HepG2 (cell line): ENCODE data around the gene ACOT6. TPM values are rescaled to one million over a fixed set of nuclear protein-coding genes. Genes with fewer than 3 reads are reported as not detected.
A peak's percentile ranks its signal among the peaks of the same experiment; 100 is the strongest.

ENCODE experiments used
- ATAC-seq: fragments of 200-7000 bp; cut with Tn5 transposase; 3 replicates; pipeline ENCODE4 v1.9.1; 2020; ENCODE audit warnings: mild to moderate bottlenecking, moderate library complexity
- BruUV-seq: library from RNA; stranded (reverse); fragments of 400-500 nt; replicated peaks from 2 replicates; lab custom pipeline; 2021; lab: Mats Ljungman, UMichigan
- CTCF ChIA-PET: fragments of 300-600 bp; formaldehyde crosslinking; extraction: SDS; loops from one replicate; lab custom pipeline; 2021; ENCODE audit warnings: low total read pairs, inconsistent platforms, low intra/inter-chr PET ratio; lab: Yijun Ruan, JAX
- POLR2A ChIA-PET: fragments of 350-600 bp; sonication (Branson Sonifier 250); formaldehyde crosslinking; loops from one replicate; lab custom pipeline; 2020; ENCODE audit warnings: antibody characterized with exemption, inconsistent platforms; lab: Yijun Ruan, JAX
- DNase-seq: peaks from one replicate; pipeline ENCODE4 v3.0.0-alpha.2; 2015; ENCODE audit warnings: low spot score
- FAIRE-seq: peaks from 3 replicates; lab custom pipeline; 2011; peaks lifted over from hg19 to GRCh38; lab: Jason Lieb, UNC
- H2AFZ ChIP-seq: one replicate; pipeline ENCODE4 v1.6.1; 2011; ENCODE audit warnings: low read length, inconsistent platforms
- H3K27ac ChIP-seq: fragments of 300-600 bp; 3 replicates; pipeline ENCODE4 v1.8.0; 2011; ENCODE audit warnings: mixed run types, mild to moderate bottlenecking, mixed read lengths, low read length, inconsistent platforms; ENCODE audit not compliant: insufficient read depth; ENCODE audit errors: extremely low read length
- H3K27me3 ChIP-seq, 2 experiments: fragments of 200-600 bp in 1 of 2; 2 replicates in 1 of 2; 3 replicates in 1 of 2; pipeline versions ENCODE4 v1.6.0 to v1.8.0; 2011; ENCODE audit warnings: low read length in 2 of 2, mild to moderate bottlenecking in 2 of 2, moderate library complexity in 2 of 2, inconsistent platforms in 1 of 2; ENCODE audit not compliant: insufficient read depth in 2 of 2, control insufficient read depth in 1 of 2
- H3K36me3 ChIP-seq, 2 experiments: fragments of 200-600 bp in 1 of 2; replicated peaks in 1 of 2; 2 replicates in 1 of 2; 3 replicates in 1 of 2; pipeline versions ENCODE4 v1.5.1 to v1.8.0; 2011; ENCODE audit warnings: low read length in 2 of 2, inconsistent platforms in 1 of 2; ENCODE audit not compliant: insufficient read depth in 2 of 2, control insufficient read depth in 1 of 2
- H3K4me1 ChIP-seq: 2 replicates; pipeline ENCODE4 v1.5.1; 2012; ENCODE audit warnings: low read length, inconsistent platforms; ENCODE audit not compliant: insufficient read depth
- H3K4me2 ChIP-seq: 2 replicates; pipeline ENCODE4 v1.6.0; 2011; ENCODE audit warnings: low read depth, low read length, inconsistent platforms
- H3K4me3 ChIP-seq, 3 experiments: fragments of 200-600 bp in 1 of 3; sonication (generic), shearing (Covaris generic) in 1 of 3; replicated peaks in 1 of 3; 2 replicates each; pipeline ENCODE4 v1.5.1; 2011 to 2016; ENCODE audit warnings: low read length in 3 of 3, inconsistent platforms in 2 of 3, low read depth in 2 of 3, mild to moderate bottlenecking in 2 of 3, control low read depth in 1 of 3, mixed read lengths in 1 of 3; ENCODE audit not compliant: insufficient read depth in 1 of 3
- H3K79me2 ChIP-seq: one replicate; pipeline ENCODE4 v1.6.1; 2011; ENCODE audit warnings: low read length, inconsistent platforms; ENCODE audit not compliant: insufficient read depth
- H3K9ac ChIP-seq: 2 replicates; pipeline ENCODE4 v1.6.0; 2011; ENCODE audit warnings: mild to moderate bottlenecking, low read depth, low read length, inconsistent platforms; ENCODE audit not compliant: insufficient read depth
- H3K9me3 ChIP-seq: 2 replicates; pipeline ENCODE4 v1.5.1; 2012; ENCODE audit warnings: mild to moderate bottlenecking, low read length
- H4K20me1 ChIP-seq: 2 replicates; pipeline ENCODE4 v1.6.0; 2011; ENCODE audit warnings: inconsistent platforms, mild to moderate bottlenecking, low read length, moderate library complexity; ENCODE audit not compliant: insufficient read depth
- FOXP1 ChIP-seq, 2 experiments: fragments of 450-650 bp in 1 of 2; IDR thresholded peaks; 2 replicates each; pipeline ENCODE4 v1.6.1; 2017 to 2018; ENCODE audit warnings: antibody characterized with exemption in 1 of 2
- HCFC1 ChIP-seq: fragments of 150-350 bp; IDR thresholded peaks from 2 replicates; pipeline ENCODE4 v1.6.1; 2014; ENCODE audit warnings: low read depth, low read length
- KLF9 ChIP-seq: IDR thresholded peaks from 2 replicates; pipeline ENCODE4 v1.6.1; 2016; ENCODE audit warnings: low read depth
- MAFF ChIP-seq: IDR thresholded peaks from 2 replicates; pipeline ENCODE4 v1.6.1; 2011; ENCODE audit warnings: low read depth, low read length, improper control_type of control experiment
- MAFK ChIP-seq, 2 experiments: IDR thresholded peaks in 1 of 2; conservative IDR thresholded peaks in 1 of 2; 2 replicates each; pipeline ENCODE4 v1.6.1; 2011; ENCODE audit warnings: improper control_type of control experiment in 2 of 2, low read length in 2 of 2
- PCBP1 ChIP-seq: fragments of 200-400 bp; formaldehyde crosslinking; IDR thresholded peaks from 2 replicates; pipeline ENCODE4 v1.6.1; 2017; ENCODE audit warnings: mild to moderate bottlenecking, low read depth, low read length, borderline replicate concordance
- SMYD3 ChIP-seq: sonication (generic); formaldehyde crosslinking; IDR thresholded peaks from 2 replicates; pipeline ENCODE4 v1.8.1; 2023; ENCODE audit warnings: mild to moderate bottlenecking, missing genetic modification reagents
- TP53 ChIP-seq: sonication (generic); formaldehyde crosslinking; conservative IDR thresholded peaks from 2 replicates; pipeline ENCODE4 v1.4.0; 2020; ENCODE audit warnings: missing genetic modification reagents
- ZNF17 ChIP-seq: sonication (generic); formaldehyde crosslinking; IDR thresholded peaks from 2 replicates; pipeline ENCODE4 v1.5.0; 2020; ENCODE audit warnings: mild to moderate bottlenecking, missing genetic modification reagents
- ZNF20 ChIP-seq: sonication (generic); formaldehyde crosslinking; IDR thresholded peaks from 2 replicates; pipeline ENCODE4 v1.4.0; 2020; ENCODE audit warnings: mild to moderate bottlenecking, moderate library complexity, missing genetic modification reagents
- ZNF274 ChIP-seq: sonication (generic); formaldehyde crosslinking; IDR thresholded peaks from 2 replicates; pipeline ENCODE4 v1.5.1; 2020; ENCODE audit warnings: mild to moderate bottlenecking, missing genetic modification reagents
- ZNF337 ChIP-seq: sonication (generic); formaldehyde crosslinking; IDR thresholded peaks from 2 replicates; pipeline ENCODE4 v1.5.1; 2020; ENCODE audit warnings: missing genetic modification reagents, low read depth, mild to moderate bottlenecking, borderline replicate concordance
- WGBS: methylation state at CpG from one replicate; pipeline ENCODE4 v1.1.6; 2017; ENCODE audit warnings: low lambda C conversion rate; 5-methylcytosine and 5-hydroxymethylcytosine counted together
- in situ Hi-C: cut with HindIII; loops from 2 replicates; pipeline ENCODE4 v1.10.0; 2017; ENCODE audit warnings: low pct_unique_long_range_greater_than_20kb; ENCODE audit not compliant: extremely low pct_ligation_motif_present
- intact Hi-C: fragments of 100-400 bp; cut with micrococcal nuclease; formaldehyde crosslinking; loops from one replicate; pipeline ENCODE4 v1.10.0; 2022; ENCODE audit not compliant: unreplicated experiment
- polyA plus RNA-seq, 8 experiments: library from polyadenylated mRNA; depleted of rRNA in 3 of 8; stranded (reverse) in 7 of 8; unstranded in 1 of 8; fragments of >200 nt; fragmentation: Illumina TruSeq in 4 of 8; extraction: Trizol in 4 of 8; gene quantifications; 2 replicates each; pipeline versions ENCODE4 v1.2.1 to v1.2.3, GENCODE V29; 2011 to 2016; ENCODE audit warnings: low read depth in 4 of 8, missing spikeins in 1 of 8, mixed read lengths in 1 of 8; ENCODE audit not compliant: insufficient read depth in 1 of 8
- total RNA-seq, 5 experiments: library from RNA; depleted of rRNA; stranded (reverse); fragments of >200 nt; fragmentation: Illumina TruSeq; extraction: Trizol; gene quantifications; 2 replicates each; pipeline ENCODE4 v1.2.3, GENCODE V29; 2016; ENCODE audit warnings: low read depth in 1 of 5
- TF ChIP-seq, protein P1 (sequence below): sonication (generic); formaldehyde crosslinking; IDR thresholded peaks from 2 replicates; pipeline ENCODE4 v1.5.0; 2020; ENCODE audit warnings: missing genetic modification reagents, mild to moderate bottlenecking, borderline replicate concordance
- TF ChIP-seq, protein P2 (sequence below): sonication (generic); formaldehyde crosslinking; IDR thresholded peaks from 2 replicates; pipeline ENCODE4 v1.4.0; 2020; ENCODE audit warnings: missing genetic modification reagents
- TF ChIP-seq, protein P3 (sequence below): fragments of 450-650 bp; IDR thresholded peaks from 2 replicates; pipeline ENCODE4 v1.6.1; 2017; ENCODE audit warnings: mild to moderate bottlenecking
- TF ChIP-seq, protein P4 (sequence below): sonication (generic); formaldehyde crosslinking; IDR thresholded peaks from 2 replicates; pipeline ENCODE4 v1.5.0; 2020; ENCODE audit warnings: missing genetic modification reagents

Gene ACOT6
- total and polyA plus RNA-seq, 2 of the 13 experiments (the other 11 are each of a cell fraction or from before 2014, with no cell fraction given) = 0.15 to 0.27 TPM

DNA sequence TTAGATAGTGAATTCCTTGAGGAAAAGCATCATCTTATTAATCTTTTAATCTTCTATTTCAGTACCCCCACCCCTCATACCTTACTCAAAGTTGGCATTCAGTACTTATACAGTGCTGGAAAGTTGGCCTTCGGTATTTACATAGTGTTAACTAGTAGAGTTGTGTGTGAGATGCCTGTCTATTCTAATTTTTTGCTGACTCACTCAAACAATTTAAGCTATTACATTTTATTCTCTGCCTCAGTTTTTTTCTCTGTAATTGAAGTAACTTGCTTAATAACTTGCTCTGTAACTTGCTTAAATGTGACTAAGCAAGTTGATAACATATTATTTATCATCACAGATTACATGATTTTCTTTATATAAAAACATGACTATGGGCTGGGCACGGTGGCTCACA is 52.8 kb downstream of the ACOT6 start (continued):
- TF ChIP-seq PCBP1 (no peak), KLF9 (CRISPR knock-in tag) (no peak), SMYD3 (CRISPR knock-in tag) (no peak), ZNF337 (CRISPR knock-in tag) (no peak), ZNF274 (CRISPR knock-in tag) (no peak), ZNF20 (no peak), MAFK (conservative IDR thresholded peaks at IDR 0.05 in 1 of 2, IDR thresholded peaks at IDR 0.05 in 1 of 2; ENCODE audit: low read length in 2 of 2) (peak; percentile 84 to 87)
- TF ChIP-seq, protein P1, sequence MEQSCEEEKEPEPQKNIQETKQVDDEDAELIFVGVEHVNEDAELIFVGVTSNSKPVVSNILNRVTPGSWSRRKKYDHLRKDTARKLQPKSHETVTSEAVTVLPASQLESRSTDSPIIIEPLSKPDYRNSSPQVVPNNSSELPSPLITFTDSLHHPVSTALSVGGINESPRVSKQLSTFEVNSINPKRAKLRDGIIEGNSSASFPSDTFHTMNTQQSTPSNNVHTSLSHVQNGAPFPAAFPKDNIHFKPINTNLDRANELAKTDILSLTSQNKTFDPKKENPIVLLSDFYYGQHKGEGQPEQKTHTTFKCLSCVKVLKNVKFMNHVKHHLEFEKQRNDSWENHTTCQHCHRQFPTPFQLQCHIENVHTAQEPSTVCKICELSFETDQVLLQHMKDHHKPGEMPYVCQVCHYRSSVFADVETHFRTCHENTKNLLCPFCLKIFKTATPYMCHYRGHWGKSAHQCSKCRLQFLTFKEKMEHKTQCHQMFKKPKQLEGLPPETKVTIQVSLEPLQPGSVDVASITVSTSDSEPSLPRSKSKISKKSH (CRISPR knock-in tag) = no peak
- TF ChIP-seq, protein P2, sequence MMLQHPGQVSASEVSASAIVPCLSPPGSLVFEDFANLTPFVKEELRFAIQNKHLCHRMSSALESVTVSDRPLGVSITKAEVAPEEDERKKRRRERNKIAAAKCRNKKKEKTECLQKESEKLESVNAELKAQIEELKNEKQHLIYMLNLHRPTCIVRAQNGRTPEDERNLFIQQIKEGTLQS (CRISPR knock-in tag) = no peak

DNA sequence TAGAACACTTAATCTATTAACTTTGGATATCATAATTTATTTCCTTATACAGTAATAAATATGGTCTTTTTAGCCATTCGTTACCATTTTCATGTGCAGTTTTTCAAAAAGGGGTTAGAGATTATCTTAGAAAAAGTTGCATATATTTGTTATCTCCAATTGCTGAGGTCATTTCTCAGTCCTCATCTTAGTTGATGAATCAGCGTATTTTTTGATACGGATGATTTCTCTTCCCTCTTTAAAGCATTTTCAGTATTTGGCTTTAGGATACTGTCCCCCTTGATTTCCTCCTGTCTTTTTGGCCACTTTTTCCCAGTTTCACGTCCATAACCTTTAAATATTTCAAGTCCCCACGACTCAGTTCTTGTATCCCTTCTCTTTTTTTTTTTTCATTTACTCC is 54.3 kb downstream of the ACOT6 start:
- intact Hi-C loops = no loop called here
- no peak overlapping the region for H3K27ac ChIP-seq
- H3K4me1 ChIP-seq = peaks cover 25% of the 10 kb centered on the region
- in situ Hi-C loops = no loop called here
- DNase-seq = no peak
- H3K27me3 ChIP-seq = no peaks in the 10 kb centered on the region
- FAIRE-seq = no peak
- H3K79me2 ChIP-seq = no peaks in the 10 kb centered on the region
- H2AFZ ChIP-seq = no peak overlapping the region
- 91% methylated on average over 5 of the region's 5 CpGs for WGBS
- no peak for ATAC-seq
- H3K36me3 ChIP-seq = no peaks in the 10 kb centered on the region
- no peaks in the 10 kb centered on the region for H4K20me1 ChIP-seq
- H3K4me3 ChIP-seq = no peak overlapping the region
- ChIA-PET CTCF (no interaction called here), POLR2A (no interaction called here)
- no peaks in the 10 kb centered on the region for H3K9me3 ChIP-seq
- H3K9ac ChIP-seq = no peak overlapping the region
- no peak overlapping the region for H3K4me2 ChIP-seq
- no TSS peak for BruUV-seq
- TF ChIP-seq, protein P3, sequence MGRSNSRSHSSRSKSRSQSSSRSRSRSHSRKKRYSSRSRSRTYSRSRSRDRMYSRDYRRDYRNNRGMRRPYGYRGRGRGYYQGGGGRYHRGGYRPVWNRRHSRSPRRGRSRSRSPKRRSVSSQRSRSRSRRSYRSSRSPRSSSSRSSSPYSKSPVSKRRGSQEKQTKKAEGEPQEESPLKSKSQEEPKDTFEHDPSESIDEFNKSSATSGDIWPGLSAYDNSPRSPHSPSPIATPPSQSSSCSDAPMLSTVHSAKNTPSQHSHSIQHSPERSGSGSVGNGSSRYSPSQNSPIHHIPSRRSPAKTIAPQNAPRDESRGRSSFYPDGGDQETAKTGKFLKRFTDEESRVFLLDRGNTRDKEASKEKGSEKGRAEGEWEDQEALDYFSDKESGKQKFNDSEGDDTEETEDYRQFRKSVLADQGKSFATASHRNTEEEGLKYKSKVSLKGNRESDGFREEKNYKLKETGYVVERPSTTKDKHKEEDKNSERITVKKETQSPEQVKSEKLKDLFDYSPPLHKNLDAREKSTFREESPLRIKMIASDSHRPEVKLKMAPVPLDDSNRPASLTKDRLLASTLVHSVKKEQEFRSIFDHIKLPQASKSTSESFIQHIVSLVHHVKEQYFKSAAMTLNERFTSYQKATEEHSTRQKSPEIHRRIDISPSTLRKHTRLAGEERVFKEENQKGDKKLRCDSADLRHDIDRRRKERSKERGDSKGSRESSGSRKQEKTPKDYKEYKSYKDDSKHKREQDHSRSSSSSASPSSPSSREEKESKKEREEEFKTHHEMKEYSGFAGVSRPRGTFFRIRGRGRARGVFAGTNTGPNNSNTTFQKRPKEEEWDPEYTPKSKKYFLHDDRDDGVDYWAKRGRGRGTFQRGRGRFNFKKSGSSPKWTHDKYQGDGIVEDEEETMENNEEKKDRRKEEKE = no peak
- TF ChIP-seq FOXP1 (IDR thresholded peaks at IDR 0.05) = no peak
- no peak for TF ChIP-seq FOXP1 (CRISPR knock-in tag; IDR thresholded peaks at IDR 0.05)
- TF ChIP-seq TP53 (CRISPR knock-in tag) = no peak
- TF ChIP-seq, protein P4, sequence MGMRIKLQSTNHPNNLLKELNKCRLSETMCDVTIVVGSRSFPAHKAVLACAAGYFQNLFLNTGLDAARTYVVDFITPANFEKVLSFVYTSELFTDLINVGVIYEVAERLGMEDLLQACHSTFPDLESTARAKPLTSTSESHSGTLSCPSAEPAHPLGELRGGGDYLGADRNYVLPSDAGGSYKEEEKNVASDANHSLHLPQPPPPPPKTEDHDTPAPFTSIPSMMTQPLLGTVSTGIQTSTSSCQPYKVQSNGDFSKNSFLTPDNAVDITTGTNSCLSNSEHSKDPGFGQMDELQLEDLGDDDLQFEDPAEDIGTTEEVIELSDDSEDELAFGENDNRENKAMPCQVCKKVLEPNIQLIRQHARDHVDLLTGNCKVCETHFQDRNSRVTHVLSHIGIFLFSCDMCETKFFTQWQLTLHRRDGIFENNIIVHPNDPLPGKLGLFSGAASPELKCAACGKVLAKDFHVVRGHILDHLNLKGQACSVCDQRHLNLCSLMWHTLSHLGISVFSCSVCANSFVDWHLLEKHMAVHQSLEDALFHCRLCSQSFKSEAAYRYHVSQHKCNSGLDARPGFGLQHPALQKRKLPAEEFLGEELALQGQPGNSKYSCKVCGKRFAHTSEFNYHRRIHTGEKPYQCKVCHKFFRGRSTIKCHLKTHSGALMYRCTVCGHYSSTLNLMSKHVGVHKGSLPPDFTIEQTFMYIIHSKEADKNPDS (CRISPR knock-in tag) = no peak
- no peak for TF ChIP-seq ZNF17 (CRISPR knock-in tag)
- TF ChIP-seq MAFF = peak; percentile 90
- TF ChIP-seq HCFC1 = no peak
- TF ChIP-seq MAFK (conservative IDR thresholded peaks at IDR 0.05 in 1 of 2, IDR thresholded peaks at IDR 0.05 in 1 of 2; ENCODE audit: low read length in 2 of 2) = peak; percentile 90 to 94
